ENCODE measurements around the gene SNX9.
"Not testable (repeated sequence)": the region's sequence is repeated elsewhere in the genome, so short reads cannot be mapped to it uniquely, and the experiment has no call there.

SNX9 gene

GRCh38 chr6:157832250-157832967 lies 9.4 kb downstream of the SNX9 start:
- DNase-seq = no peak

GRCh38 chr6:157834549-157834948 lies 11.5 kb downstream of the SNX9 start:
- DNase-seq = no peak

DNA sequence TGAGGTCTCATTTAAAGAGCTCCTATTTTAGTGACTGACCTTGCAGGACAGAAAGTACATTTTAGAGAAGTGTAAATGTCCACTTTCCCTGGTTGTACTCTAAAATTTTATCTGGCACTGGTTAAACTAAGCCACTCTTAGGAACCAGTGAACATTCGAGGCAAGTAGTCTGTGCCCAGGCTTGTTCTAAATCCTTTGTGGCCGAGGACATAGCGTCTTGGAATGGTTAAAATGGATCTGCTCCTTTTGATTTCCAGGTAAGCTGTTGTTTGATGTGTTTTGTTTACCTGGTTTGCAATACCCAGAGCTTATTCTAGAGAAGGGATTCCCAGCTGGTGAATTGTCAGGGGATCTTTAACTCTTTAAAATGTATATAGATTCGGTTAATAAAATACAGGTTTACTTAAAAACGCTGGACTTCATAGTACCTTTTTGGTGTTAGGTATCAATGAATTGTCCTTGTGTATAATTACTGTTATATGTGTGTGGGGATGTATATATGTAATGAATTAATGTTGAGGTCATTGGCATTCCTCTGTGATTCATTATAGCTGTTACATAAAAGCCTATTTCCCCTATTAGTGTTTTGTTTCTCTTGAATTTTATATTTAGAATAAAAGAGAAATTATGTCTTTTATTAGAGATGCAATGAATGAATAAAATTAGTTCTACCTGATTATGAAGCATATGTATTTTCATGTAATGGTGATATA lies 15.8 kb downstream of the SNX9 start:
- DNase-seq = no peak

DNA sequence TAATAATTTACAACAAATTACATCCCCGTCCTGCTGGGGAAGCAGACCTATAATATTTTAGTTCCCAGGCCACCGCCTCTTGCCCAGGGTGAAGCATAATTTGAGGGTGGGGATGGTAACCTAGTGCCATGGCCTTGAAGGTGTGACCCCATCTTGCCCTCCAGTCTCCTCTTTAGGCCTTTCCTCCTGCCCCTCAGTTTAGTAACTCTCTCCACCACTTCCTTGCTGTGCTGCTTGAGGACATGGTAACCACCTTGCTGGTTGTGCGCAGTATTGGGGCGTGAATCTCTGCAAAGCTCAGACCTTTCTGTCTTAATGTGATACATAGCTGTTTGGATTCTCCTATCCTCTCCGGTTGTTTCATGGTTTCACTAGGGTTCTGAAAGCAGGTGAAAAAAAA lies 16.6 kb downstream of the SNX9 start:
- no peak for DNase-seq

GRCh38 chr6:157840261-157840660 lies 17.2 kb downstream of the SNX9 start:
- no peak for DNase-seq

DNA sequence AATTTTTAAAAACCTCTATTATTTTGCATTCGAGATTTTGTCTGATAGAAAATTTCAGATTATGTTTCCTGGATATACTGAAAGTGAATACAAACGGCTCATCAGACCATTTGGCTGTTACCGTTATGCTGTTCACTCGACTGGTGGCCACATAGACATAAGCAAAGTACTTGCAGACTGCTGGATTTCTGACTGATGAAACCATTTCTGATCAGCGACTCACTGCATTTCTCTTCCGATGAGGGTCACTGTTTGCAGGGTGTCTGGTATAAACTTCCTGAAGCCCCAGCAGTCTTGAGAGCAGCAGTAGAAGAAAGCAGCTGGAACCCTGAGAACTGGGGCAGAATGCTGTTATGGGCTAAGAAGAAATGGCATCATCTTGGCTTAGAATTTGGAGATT lies 17.7 kb downstream of the SNX9 start:
- DNase-seq = no peak

GRCh38 chr6:157841211-157841840 lies 18.3 kb downstream of the SNX9 start:
- no peak for DNase-seq

DNA sequence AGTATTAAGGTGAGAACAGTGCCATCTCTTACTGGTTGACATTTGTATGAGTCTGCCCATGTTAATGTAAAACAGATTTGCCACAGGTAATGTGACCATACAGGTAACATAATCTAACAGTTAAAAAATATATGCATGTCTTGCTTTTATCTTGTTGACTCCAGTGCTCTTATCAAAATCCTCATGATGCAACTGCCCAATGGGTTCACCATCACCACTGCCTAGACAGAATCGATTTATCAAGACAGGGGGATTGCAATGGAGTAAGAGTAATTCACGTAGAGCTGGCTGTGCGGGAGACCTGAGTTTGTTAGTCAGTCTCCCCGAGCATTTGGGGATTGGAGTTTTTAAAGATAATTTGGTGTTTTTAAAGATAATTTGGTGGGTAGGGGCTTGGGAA lies 19.2 kb downstream of the SNX9 start:
- DNase-seq = no peak

- not testable (repeated sequence) for DNase-seq
These were observed 21.1 kb downstream of the SNX9 start for GRCh38 chr6:157844196-157844595.

DNA sequence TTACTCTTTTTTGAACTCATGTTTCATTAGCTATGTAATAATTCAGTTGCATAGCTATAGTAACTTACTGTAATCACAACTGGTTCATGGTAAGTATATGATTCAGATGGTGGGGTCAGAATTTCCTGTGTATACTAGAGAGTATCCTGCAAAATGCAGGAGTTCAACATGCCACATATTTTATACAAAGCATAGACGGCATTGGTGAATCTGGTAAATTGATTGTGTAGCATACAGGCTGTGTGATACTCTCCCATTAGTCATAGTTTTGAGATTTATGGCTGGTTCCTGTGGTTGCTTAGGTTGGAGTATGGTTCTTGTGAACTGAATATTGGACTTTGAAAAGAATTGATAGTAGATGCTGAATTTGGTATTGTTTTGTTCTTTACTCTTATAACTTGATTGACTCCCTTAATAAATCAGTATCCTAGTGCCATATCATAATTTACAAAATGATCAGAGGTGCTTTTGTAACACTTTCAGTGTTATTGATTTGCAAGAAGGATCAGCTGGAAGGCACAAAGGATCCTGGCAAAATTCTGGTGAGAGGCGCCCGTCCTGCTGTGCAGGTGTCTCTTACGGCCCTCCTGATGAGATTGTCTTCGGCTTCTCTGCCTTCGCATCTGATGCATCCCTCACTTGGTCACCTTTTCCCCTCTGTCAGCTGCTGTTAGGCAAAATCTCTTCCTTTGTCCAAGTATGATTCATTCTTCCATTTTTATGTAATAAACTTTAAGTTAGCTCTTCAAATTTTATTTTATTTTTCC lies 22.6 kb downstream of the SNX9 start:
- no peak for DNase-seq

- DNase-seq = no peak
These were observed 24.8 kb downstream of the SNX9 start for GRCh38 chr6:157847846-157848245.

- DNase-seq = no peak
These were observed 25.6 kb downstream of the SNX9 start for GRCh38 chr6:157848693-157849092.

GRCh38 chr6:157849288-157850017 lies 26.4 kb downstream of the SNX9 start:
- DNase-seq = no peak

DNA sequence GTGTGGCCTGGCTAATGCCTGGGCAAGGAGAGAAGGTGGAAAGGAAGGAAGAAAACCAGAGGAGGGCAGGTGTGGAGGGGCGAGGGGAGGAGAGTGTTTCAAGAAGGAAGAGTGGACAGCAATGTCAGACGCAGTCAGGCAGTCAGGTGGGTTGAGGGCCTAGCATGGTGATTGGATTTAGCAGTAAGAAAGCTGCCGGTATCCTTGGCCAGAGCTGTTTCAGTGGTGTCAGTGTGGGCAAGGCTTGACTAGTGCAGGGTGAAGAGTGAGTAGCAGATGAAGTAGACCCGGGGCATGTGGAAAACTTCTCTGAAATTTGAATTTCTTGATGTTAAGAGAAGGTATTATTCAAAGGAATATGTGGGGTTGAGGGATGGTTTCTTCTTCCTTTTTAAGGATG lies 27.0 kb downstream of the SNX9 start:
- no peak for DNase-seq

DNA sequence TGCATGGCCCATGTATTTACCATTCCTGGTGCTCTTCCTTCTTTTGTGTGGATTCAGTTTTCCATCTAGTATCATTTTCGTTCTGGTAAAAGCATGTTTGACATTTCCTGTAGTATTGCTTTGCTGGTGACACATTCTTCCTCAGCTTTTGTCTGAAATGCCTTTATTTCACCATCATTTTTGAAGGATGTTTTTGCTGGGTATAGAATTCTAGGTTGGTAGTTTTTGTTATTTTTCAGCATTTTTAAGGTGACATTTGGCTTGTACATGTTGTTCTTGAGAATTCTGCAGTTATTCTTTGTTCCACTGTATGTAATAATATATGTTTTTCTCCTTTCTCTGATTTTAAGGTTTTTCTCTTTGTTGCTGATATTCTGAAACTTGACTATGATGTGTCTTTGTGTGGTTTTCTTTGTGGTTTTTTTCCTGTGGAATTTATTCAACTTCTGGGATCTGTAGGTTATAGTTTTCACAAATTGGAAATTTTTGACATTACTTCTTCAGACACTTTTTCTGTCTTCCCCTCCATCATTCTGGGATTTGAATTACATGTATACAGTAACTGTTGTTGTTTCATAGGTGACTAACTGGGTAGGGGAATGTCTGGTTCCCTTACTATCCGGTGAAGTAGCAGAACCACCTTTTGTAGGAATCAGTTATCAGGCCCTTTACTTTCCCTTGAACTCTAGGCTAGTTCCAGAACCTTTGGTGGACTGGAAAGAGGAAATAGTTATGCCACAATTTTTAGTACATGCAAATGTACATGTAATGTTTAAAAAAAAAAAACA lies 30.2 kb downstream of the SNX9 start:
- DNase-seq = no peak

- DNase-seq = no peak
These were observed 31.0 kb downstream of the SNX9 start for GRCh38 chr6:157853902-157854502.

GRCh38 chr6:157855325-157855724 lies 32.3 kb downstream of the SNX9 start:
- no peak for DNase-seq

DNA sequence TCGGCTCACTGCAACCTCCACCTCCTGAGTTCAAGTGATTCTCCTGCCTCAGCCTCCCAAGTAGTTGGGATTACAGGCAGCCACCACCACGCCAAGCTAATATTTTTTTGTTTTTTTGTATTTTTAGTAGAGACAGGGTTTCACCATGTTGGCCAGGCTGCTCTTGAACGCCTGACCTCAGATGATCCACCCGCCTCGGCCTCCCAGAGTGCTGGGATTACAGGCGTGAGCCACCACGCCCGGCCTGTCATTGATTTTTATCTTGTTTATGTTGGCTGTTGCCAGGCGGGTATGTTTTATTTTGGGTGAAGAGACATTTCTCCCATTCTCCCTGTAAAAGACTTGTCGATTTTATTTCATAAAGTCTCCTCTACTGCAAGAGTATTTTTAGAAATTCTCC lies 32.8 kb downstream of the SNX9 start:
- not testable (repeated sequence) for DNase-seq

- DNase-seq = not testable (repeated sequence)
These were observed 35.6 kb downstream of the SNX9 start for GRCh38 chr6:157858664-157859063.

- no peak for DNase-seq
These were observed 36.9 kb downstream of the SNX9 start for GRCh38 chr6:157859775-157860504.
